IPS-15b (cell line): ENCODE data around the gene RAD51C.

Experiments used
- H3K27me3 ChIP-seq: one replicate; pipeline ENCODE4 v1.6.1; 2013; ENCODE audit warnings: low read length; ENCODE audit not compliant: control insufficient read depth, insufficient read depth
- H3K36me3 ChIP-seq: one replicate; pipeline ENCODE4 v1.6.1; 2013; ENCODE audit warnings: low read length; ENCODE audit not compliant: control insufficient read depth, insufficient read depth
- H3K4me1 ChIP-seq: one replicate; pipeline ENCODE4 v1.6.1; 2013; ENCODE audit warnings: mild to moderate bottlenecking, low read length; ENCODE audit not compliant: control insufficient read depth, insufficient read depth
- H3K4me3 ChIP-seq: one replicate; pipeline ENCODE4 v1.5.1; 2013; ENCODE audit warnings: low read depth, low read length
- H3K9ac ChIP-seq: one replicate; pipeline ENCODE4 v1.6.1; 2013; ENCODE audit warnings: low read depth, mild to moderate bottlenecking, low read length
- H3K9me3 ChIP-seq: one replicate; pipeline ENCODE4 v1.6.1; 2013; ENCODE audit warnings: mild to moderate bottlenecking, low read length; ENCODE audit not compliant: control insufficient read depth, insufficient read depth

Gene RAD51C

DNA sequence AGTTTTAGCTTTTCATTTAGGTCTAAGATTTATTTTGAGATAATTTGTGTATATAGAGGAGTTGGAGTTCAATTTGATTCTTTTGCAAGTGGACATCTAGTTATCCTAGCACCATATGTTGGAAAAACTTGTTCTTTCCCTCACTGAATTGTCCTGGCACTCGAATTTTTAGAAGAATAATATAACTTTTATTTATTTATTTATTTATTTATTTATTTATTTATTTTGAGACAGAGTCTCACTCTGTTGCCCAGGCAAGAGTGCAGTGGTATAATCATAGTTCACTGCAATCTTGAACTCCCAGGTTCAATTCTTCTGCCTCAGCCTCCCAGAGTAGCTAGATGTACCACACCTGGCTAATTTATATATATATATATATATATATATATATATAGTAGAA is 92.7 kb downstream of the RAD51C start:
- Histone ChIP-seq H3K9me3 (no peaks in the 10 kb centered on the region), H3K9ac (no peak overlapping the region), H3K36me3 (no peaks in the 10 kb centered on the region), H3K4me1 (no peaks in the 10 kb centered on the region), H3K4me3 (no peak overlapping the region), H3K27me3 (no peaks in the 10 kb centered on the region)
